ENCODE data around the gene CEP152. TPM values are rescaled to one million over a fixed set of nuclear protein-coding genes. Genes with fewer than 3 reads are reported as not detected.
"Not testable (repeated sequence)": the region's sequence is repeated elsewhere in the genome, so short reads cannot be mapped to it uniquely, and the experiment has no call there.

Gene CEP152, protein sequence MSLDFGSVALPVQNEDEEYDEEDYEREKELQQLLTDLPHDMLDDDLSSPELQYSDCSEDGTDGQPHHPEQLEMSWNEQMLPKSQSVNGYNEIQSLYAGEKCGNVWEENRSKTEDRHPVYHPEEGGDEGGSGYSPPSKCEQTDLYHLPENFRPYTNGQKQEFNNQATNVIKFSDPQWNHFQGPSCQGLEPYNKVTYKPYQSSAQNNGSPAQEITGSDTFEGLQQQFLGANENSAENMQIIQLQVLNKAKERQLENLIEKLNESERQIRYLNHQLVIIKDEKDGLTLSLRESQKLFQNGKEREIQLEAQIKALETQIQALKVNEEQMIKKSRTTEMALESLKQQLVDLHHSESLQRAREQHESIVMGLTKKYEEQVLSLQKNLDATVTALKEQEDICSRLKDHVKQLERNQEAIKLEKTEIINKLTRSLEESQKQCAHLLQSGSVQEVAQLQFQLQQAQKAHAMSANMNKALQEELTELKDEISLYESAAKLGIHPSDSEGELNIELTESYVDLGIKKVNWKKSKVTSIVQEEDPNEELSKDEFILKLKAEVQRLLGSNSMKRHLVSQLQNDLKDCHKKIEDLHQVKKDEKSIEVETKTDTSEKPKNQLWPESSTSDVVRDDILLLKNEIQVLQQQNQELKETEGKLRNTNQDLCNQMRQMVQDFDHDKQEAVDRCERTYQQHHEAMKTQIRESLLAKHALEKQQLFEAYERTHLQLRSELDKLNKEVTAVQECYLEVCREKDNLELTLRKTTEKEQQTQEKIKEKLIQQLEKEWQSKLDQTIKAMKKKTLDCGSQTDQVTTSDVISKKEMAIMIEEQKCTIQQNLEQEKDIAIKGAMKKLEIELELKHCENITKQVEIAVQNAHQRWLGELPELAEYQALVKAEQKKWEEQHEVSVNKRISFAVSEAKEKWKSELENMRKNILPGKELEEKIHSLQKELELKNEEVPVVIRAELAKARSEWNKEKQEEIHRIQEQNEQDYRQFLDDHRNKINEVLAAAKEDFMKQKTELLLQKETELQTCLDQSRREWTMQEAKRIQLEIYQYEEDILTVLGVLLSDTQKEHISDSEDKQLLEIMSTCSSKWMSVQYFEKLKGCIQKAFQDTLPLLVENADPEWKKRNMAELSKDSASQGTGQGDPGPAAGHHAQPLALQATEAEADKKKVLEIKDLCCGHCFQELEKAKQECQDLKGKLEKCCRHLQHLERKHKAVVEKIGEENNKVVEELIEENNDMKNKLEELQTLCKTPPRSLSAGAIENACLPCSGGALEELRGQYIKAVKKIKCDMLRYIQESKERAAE (N-terminal part only)
- polyA plus RNA-seq (2013, experiment 1 of 2; ENCODE audit: insufficient read length) = 4.3 TPM
- polyA plus RNA-seq (2013, experiment 2 of 2; ENCODE audit: insufficient read length) = 4.5 TPM

DNA sequence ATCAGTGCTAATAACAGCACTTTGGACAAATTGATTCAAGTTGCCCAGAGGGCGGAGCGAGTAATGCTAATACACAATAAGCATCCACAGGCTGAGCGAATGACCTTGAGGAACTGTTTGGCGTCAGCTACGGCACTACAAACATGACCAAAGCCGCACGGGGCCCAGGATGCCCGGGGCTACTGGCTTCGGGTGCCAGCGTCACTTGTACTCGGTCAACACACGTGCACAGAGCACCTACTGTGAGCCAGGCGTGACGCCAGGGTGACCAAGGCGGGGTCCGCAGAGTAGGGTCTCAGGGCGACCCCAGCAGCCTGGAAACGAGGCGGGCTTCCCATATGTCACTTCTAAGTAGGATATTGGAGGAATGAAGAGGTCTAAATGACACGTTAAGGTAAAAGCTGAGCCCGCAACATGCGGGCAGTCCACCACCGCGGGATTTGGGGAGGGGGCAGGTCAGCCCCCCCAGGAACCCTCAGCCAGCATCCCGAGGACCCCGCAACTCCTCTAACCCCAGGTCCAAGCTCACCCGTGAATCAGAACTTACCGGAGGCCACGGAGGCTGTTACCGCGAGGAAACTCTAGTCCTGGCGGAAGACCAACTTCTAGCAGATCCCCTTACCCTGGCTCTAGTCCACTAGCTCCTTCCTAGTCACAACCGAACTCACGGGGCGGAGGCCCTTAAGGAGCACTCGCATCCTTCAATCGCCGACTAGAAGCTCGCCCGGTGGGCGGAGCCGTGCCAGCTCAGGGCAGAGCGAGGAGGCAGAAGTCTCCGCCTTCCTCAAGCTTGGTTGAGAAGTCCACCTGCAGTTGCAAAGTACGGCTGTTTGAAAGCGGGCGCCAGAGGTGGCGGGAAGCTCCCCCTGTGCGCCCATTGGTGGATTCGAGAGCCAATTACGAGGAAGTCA, at the start of gene CEP152:
Gene CEP152, minus strand, starts transcription at position 656 of the 911 bp plus-strand sequence. CDS start 5,420 bp downstream, outside the sequence.
- DNase-seq = peak; percentile 100

DNA sequence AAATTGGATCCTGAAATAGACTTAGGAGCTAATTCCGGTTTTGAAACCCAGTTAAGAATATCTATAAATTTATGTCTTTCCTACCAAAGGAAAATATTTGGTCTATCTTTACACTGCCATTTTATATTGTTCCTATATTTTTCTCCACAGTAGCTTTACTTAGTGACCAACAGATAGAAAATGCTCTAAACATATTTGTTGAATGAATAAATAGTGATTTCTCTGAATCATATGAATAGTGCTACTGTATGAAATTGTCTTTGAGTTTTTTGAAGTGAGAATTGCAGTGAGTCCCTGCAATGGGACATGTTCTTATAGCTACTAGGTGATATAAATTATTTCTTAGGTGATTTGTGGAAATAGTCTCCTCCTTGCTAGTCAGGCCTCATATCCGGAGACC, 48.6 kb upstream of the CEP152 start:
- peak; percentile 29 for DNase-seq

DNA sequence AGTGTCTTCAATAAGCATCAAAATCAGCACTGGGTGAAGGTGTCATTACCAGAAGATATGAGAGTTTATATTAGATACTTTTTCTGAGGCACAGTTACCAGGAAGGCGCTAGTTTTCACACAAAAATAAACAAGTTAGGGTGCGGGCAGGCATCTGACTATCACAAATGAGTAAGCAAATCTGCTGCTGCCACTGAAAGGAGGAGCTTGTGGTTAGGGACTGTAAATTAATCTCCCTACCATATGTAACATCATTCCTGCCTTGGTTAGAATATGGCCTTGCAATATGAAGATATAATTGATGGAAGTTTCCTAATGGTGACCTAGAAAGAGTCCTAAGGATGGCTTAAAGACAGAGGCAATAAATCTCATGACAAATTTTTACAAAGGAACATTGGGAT, 47.5 kb upstream of the CEP152 start:
- peak; percentile 63 for DNase-seq

DNA sequence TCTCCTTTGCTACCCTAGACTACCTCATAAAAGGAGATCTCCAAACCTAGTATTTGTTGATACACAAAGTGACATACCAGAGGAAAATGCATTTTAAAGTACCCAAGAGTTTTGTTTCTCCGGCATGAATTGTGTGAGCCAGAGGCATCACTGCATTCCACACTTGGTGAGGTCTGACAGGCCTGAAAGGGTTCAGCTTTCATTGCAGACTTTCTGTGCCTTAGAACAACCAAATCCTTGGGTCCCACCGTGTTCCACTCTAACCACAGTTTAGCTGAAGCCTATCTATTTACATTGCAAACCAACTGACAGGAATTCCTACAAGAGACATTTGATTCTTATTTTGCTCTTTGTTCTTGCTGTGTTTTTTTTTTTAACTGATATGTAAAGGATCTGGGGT, 46.1 kb upstream of the CEP152 start:
- peak; percentile 69 for DNase-seq

DNA sequence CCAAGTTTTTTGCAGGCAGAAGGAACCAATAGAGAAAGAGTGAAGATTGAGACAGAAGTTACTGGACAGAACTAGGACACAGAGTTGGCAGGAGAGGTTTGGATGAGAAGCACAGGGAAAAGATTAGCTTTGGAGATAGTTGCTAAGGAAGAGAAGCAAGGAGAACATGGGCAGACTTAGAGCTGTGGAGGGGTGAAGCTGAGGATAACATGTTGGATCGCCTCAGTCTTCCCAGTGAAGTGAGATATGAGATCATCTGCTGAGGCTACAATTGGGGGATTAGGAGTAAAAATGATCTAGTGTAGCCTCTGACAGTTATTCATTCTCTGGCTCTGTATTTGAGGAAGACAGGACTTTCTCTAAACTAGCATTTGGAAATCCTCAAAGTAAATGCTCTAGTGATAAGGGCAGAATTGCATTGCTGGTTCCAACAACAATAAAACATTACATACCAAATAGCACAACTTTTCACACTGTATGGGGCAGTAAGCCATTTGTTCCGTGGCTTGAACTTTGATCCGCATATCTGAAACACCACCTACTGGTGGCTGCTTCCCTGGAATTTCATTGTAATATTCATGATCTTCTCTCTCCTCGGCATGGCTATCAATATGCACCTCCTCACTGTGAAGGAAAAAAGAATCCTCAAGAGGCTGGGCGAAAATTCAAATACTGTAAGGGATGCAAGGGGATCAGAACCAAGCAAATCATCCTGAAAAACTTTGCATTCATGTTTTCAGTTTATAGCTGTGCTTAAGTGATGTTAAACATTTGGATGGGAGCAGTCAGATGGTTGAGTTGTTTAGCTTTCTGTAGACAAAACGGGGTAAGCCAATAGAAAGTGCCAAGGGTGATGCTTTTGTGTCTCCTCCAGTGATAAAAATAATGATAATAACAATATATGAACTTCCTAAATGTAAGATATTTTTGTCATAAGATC, 44.9 kb upstream of the CEP152 start:
- peak; percentile 68 for DNase-seq

DNA sequence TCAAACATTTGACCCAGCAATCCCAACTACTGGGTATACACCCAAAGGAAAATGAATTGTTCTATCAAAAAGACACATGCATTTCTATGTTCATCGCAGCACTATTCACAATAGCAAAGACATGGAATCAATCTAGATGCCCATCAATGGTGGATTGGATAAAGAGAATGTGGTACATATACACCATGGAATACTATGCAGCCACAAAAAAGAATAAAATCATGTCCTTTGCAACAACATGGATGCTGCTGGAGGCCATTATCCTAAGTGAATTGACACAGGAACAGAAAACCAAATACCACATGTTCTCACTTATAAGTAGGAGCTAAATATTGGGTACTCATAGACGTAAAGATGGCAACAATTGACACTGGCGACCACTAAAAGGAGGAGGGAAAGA, 43.6 kb upstream of the CEP152 start:
- DNase-seq = not testable (repeated sequence)

DNA sequence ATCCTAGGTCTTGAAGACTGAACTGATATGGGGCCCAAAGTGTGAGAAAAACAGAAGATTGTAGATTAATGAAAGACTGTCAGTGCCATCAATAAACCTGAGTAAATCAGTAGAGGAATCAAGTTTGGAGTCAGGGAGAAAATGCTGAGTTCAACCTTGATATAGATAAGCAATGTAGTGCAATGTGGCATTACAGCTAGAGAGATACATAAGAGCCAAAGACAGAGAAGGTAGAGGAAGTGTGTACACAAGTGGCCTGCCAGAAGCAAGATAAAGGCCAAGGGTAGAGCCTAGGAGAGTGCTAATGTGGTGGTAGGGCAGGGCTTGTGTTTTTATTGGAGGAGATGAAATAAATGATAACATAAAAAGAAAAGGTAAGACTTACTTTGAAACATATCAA, 41.1 kb upstream of the CEP152 start:
- no peak for DNase-seq

DNA sequence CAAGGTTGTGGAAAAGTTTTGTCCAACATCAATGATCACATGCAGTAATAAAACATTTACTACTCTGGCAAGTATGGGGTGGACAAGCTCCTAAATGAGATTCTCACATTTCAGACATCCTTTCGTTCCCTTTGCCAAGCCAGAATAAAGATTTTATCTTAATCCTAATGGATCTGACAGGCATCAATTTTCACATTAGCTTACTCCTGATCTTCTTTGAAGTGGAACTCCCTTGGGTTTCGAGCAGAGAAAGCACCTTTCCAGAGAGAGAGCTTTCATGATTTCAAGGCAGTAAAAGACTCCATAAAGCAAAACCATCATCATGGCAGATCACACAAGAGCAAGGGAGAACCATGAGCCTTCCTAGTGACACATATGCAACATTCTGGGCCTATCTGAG, 39.8 kb upstream of the CEP152 start:
- DNase-seq = no peak

DNA sequence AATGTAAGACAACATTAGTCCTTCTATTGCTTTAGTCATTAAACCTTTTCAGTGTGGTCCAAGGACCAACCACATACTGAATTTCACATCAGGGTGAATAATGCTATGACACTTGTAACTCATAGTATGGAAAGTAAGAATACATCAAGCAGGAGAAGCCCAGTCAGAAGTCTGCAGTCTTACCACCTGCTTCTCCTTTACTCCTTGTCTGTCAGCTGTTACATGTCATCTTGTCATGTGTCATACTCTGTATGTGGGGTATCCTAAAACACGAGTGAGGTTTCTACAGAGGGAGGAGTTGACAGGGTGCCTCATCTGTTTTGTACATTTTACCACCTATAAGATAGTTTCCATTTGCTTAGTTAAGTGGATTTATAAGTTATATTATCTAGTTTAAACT, 34.3 kb upstream of the CEP152 start:
- DNase-seq = no peak

DNA sequence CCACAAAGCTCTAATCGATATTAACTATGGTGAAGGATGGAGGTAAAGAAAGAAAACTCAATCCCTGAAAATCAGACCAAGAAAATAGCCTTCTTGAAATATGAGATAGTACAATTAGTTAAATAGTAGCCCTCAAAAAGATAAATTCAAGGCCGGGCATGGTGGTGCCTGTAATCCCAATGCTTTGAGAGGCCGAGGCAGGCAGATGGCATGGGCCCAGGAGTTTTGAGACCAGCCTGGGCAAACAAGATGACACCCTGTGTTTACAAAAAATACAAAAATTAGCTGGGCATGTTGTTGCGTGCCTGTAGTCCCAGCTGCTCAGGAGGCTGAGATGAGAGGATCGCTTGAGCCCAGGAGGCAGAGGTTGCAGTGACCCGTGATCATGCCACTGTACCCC, 31.6 kb upstream of the CEP152 start:
- no peak for DNase-seq

DNA sequence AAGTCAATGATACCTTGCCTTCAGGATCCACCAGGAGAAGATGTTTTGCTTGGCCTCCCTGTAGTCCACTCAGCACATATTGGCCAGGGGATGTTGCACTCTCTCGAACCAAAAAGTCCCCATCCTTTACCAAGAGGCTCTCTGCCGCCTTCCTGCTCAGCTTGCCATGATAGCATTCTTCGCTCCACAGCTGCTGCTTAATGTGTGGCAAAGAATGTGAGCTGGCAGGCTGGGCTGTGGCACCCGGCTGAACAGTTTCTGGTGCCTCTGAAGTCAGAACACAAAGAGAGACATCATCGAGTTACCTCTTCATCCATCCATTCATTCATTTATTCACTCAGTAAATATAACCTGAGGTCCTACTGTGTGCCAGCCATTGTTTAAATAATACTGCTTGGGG, 23.9 kb upstream of the CEP152 start:
- no peak for DNase-seq

DNA sequence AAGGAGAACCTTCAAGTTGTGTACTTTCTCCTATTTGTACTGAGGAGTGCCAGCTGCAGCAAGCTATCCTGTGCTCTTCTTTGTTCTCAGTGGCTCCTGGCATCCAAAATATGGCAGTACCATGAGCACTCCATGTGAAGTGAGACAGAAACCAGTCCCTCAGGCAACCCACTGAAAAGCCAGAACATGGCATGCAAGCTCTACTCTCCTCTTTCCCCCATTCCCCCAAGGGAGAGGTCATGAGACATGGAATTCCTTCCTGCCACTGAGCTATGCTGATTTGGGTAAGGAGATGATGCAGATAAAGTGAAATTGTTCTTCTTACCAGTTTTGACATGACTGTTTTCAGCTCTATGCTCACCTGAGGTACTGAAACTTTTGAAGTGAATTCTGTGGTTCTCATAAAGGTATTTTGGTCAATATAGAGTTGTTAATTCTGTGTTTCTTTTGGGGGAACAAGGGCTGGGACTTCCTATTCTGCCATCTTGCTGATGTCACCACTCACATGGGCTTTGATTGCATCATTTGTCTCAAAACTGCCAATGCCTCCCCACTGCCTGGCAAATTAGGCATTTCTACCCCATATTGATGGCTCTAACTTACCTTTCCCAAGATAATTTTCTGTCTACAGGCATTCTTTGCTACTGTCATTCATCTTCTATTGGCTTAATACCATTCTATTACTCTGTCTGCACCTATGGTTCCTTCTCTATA, 22.8 kb upstream of the CEP152 start:
- DNase-seq = peak; percentile 36

DNA sequence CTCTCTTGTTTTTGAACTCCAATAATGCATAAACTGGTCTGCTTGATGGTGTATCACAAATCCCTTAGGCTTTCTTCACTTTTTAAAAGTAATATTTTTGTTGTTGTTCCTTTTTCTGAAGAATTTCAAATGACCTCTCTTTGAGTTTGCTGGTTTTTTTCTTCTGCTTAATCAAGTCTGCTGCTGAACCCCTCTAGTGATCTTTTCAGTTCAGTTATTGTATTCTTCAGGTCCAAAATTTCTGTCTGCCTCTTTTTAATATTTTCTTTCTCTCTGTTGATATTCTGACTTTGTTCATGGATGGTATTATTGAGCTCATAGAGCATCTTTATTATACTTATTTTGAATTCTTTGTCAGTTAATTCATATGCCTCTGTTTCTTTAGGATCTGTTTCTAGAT, 21.8 kb upstream of the CEP152 start:
- DNase-seq = no peak

DNA sequence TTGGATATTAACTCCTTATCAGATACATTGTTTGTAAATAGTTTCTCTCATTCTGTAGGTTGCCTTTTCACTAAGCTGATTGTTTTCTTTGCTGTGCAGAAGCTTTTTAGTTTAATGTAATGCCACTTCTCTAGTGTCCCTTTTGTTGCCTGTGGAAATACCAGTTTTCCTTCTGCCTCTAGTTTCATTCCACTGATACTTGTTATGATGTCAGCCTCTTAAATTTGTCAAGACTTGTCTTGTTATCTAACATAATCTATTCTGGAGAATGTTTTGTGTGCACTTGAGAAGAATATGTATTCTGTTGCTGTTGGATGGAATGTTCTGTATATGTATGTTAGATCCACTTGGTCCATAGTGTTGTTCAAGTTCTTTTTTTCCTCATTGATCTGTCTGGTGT, 18.0 kb upstream of the CEP152 start:
- no peak for DNase-seq

DNA sequence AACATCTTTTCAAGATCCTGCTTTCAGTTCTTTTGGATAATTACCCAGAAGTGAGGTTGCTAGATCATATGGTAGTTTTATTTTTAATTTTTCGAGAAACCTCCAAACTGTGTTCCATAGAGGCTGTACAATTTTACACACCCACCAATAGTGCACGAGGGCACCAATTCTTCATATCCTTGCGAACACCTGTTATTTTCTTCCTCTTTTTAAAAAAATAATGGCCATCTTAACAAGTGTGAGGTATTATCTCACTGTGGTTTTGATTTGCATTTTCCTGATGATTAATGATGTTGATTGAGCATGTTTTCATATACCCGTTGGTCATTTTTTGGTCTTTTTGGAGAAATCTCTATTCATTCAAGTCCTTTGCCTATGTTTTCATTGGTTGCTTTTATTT, 17.6 kb upstream of the CEP152 start:
- DNase-seq = no peak

DNA sequence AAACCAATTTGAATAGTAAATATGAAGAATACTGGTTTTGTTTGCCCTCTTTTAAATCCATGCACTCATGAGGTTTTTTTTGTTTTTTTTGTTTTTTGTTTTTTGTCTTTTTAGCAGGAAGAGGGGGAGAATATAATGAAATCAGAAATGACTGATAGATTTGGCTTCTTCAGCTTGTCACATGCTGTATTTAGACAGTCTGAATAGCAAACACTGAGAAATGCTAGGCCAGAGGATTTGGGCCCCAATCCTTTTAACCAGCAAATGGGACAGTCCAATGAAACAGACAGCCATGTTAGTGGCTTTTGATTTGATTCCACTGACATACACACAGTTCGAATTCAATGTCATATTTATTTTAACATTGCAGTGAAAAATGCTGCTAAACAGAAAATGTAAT, 14.2 kb upstream of the CEP152 start:
- no peak for DNase-seq

DNA sequence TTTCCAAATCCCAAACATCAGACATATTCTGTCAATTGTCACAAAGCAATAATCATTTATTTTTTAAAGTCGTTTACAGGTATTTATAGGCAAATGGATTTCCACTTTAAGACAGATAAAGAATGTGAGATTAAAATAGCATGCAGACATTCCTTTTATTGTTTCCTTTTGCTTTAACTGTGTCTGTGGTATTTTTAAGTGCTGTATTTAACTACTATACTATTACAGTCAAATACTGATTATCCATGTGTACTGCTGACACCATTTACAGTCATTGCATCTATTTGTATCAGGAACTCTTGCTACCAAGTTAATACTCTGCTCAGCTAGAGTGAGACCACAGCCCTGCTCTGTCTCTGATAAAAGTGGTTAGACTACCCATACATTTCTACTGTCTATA, 12.8 kb upstream of the CEP152 start:
- no peak for DNase-seq

DNA sequence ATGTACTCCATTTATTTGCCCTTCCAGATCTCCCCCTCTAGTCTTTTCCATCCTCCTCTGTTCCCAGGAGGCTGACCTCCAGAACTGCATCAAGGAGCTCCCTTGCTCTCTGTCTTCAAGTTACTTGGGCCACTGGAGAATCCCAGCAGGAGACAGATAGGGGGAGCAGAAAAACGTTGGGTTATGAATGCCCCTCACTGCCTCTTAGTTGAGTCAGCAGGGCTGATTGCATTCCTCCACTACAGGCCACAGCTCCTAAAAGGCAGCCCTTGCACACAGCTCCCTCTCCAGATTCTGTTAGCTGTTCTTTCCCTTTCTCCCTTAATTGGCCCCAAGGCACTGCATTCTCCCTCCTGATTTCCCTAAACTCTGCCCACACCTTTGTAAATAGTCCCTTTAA, 12.4 kb upstream of the CEP152 start:
- DNase-seq = peak; percentile 74

DNA sequence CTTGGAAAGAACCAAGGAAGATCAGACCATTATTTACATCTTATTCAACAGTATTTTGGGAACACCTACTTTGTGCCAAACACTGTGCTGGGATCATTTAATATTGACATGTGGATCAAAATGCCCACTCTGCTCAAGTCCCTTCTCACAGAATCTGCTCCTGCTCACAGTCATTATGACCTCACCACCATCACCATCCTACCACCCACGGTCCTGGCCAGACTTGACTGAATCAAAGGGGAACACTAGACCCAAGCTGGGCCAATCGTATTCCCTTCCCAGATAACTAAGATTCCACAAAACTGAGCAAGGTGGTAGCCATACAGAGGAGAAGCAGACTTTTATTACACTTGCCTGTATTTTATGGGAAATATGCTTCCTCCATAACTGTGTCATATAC, 3.4 kb upstream of the CEP152 start:
- DNase-seq = no peak
